Loucy (cell line): ENCODE measurements around the gene THAP10.

Experiments used
- H2AFZ ChIP-seq: fragments of 200-600 bp; sonication (generic); 2 replicates; pipeline ENCODE4 v1.6.0; 2016; ENCODE audit warnings: antibody characterized with exemption, mild to moderate bottlenecking, low read length, moderate library complexity
- H3F3A ChIP-seq: fragments of 200-600 bp; 2 replicates; pipeline ENCODE4 v1.6.0; 2016; ENCODE audit warnings: antibody characterized with exemption, low read depth, mild to moderate bottlenecking
- H3K27me3 ChIP-seq: fragments of 200-600 bp; sonication (generic); 2 replicates; pipeline ENCODE4 v1.6.1; 2014; ENCODE audit warnings: low read length, mild to moderate bottlenecking; ENCODE audit not compliant: insufficient read depth, poor library complexity, severe bottlenecking
- H3K36me3 ChIP-seq: fragments of 200-600 bp; sonication (generic); 2 replicates; pipeline ENCODE4 v1.6.1; 2016; ENCODE audit warnings: low read length; ENCODE audit not compliant: insufficient read depth
- H3K4me1 ChIP-seq: fragments of 200-600 bp; sonication (generic); 2 replicates; pipeline ENCODE4 v1.5.1; 2014; ENCODE audit warnings: low read length, mild to moderate bottlenecking; ENCODE audit not compliant: insufficient read depth, poor library complexity, severe bottlenecking
- H3K4me2 ChIP-seq: fragments of 200-600 bp; sonication (generic); 2 replicates; pipeline ENCODE4 v1.6.0; 2014; ENCODE audit warnings: antibody characterized with exemption, low read length, low read depth, mild to moderate bottlenecking; ENCODE audit not compliant: poor library complexity, severe bottlenecking
- H3K4me3 ChIP-seq: fragments of 200-600 bp; sonication (generic); 2 replicates; pipeline ENCODE4 v1.5.1; 2014; ENCODE audit warnings: low read length, mild to moderate bottlenecking, mixed read lengths; ENCODE audit not compliant: poor library complexity, severe bottlenecking
- H3K79me2 ChIP-seq: fragments of 200-600 bp; sonication (generic); 2 replicates; pipeline ENCODE4 v1.6.1; 2014; ENCODE audit warnings: low read length; ENCODE audit not compliant: insufficient read depth
- H3K9ac ChIP-seq: fragments of 200-600 bp; sonication (generic); 2 replicates; pipeline ENCODE4 v1.6.0; 2014; ENCODE audit warnings: mild to moderate bottlenecking, low read depth, low read length, moderate library complexity; ENCODE audit not compliant: poor library complexity, severe bottlenecking
- H3K9me2 ChIP-seq: fragments of 200-600 bp; sonication (generic); replicated peaks from 2 replicates; pipeline ENCODE4 v1.6.1; 2016; ENCODE audit warnings: low read depth, low read length, mixed read lengths
- H3K9me3 ChIP-seq: fragments of 200-600 bp; sonication (generic); 2 replicates; pipeline ENCODE4 v1.6.1; 2014; ENCODE audit warnings: mild to moderate bottlenecking, antibody characterized with exemption, low read length, low read depth; ENCODE audit not compliant: insufficient read depth
- H4K20me1 ChIP-seq: fragments of 200-600 bp; sonication (generic); 2 replicates; pipeline ENCODE4 v1.6.0; 2014; ENCODE audit warnings: antibody characterized with exemption, low read length, mild to moderate bottlenecking; ENCODE audit not compliant: insufficient read depth, poor library complexity, severe bottlenecking
- CTCF ChIP-seq: fragments of 200-600 bp; sonication (generic); conservative IDR thresholded peaks from 2 replicates; pipeline ENCODE4 v1.5.1; 2014; ENCODE audit warnings: mild to moderate bottlenecking, antibody characterized with exemption, low read length
- EZH2phosphoT487 ChIP-seq: fragments of 200-600 bp; IDR thresholded peaks from 2 replicates; pipeline ENCODE4 v1.6.1; 2018; ENCODE audit warnings: antibody characterized with exemption, mild to moderate bottlenecking, moderate library complexity, borderline replicate concordance

The THAP10 gene

GRCh38 chr15:70917955-70918354 is 25.7 kb upstream of the THAP10 start:
- no peaks in the 10 kb centered on the region for H3K79me2 ChIP-seq
- no peaks in the 10 kb centered on the region for H4K20me1 ChIP-seq
- H3K27me3 ChIP-seq, result no peaks in the 10 kb centered on the region
- H3F3A ChIP-seq, result no peaks in the 10 kb centered on the region
- H3K4me2 ChIP-seq, result no peak overlapping the region
- H3K9me2 ChIP-seq, result no peaks in the 10 kb centered on the region
- no peak overlapping the region for H2AFZ ChIP-seq
- peaks cover 13% of the 10 kb centered on the region; the same call in 1 of the 2 replicates for H3K9me3 ChIP-seq
- no peaks in the 10 kb centered on the region for H3K4me1 ChIP-seq
- TF ChIP-seq EZH2phosphoT487, result no peak
- TF ChIP-seq CTCF, result no peak
- no peak overlapping the region for H3K4me3 ChIP-seq
- no peaks in the 10 kb centered on the region for H3K36me3 ChIP-seq
- no peak overlapping the region for H3K9ac ChIP-seq

- H3K36me3 ChIP-seq, result no peaks in the 10 kb centered on the region
- H3K9me3 ChIP-seq, result peaks cover 13% of the 10 kb centered on the region; the same call in 1 of the 2 replicates
- H2AFZ ChIP-seq, result no peak overlapping the region
- no peaks in the 10 kb centered on the region for H3K79me2 ChIP-seq
- H3K4me2 ChIP-seq, result no peak overlapping the region
- H3K9ac ChIP-seq, result no peak overlapping the region
- H3K4me3 ChIP-seq, result no peak overlapping the region
- no peaks in the 10 kb centered on the region for H3K4me1 ChIP-seq
- no peaks in the 10 kb centered on the region for H3K9me2 ChIP-seq
- TF ChIP-seq CTCF, result no peak
- no peak for TF ChIP-seq EZH2phosphoT487
- H4K20me1 ChIP-seq, result no peaks in the 10 kb centered on the region
- no peaks in the 10 kb centered on the region for H3K27me3 ChIP-seq
- H3F3A ChIP-seq, result no peaks in the 10 kb centered on the region
These were observed 24.3 kb upstream of the THAP10 start for GRCh38 chr15:70916531-70916930.

GRCh38 chr15:70912187-70912586 is 20.0 kb upstream of the THAP10 start:
- Histone ChIP-seq H3K4me1 (no peaks in the 10 kb centered on the region), H3K4me2 (no peak overlapping the region), H3K36me3 (no peaks in the 10 kb centered on the region), H3K27me3 (no peaks in the 10 kb centered on the region), H3K9me2 (no peaks in the 10 kb centered on the region), H4K20me1 (no peaks in the 10 kb centered on the region), H3K9ac (no peak overlapping the region), H3K9me3 (peaks cover 15% of the 10 kb centered on the region; the same call in 1 of the 2 replicates), H2AFZ (no peak overlapping the region), H3F3A (no peaks in the 10 kb centered on the region), H3K4me3 (no peak overlapping the region), H3K79me2 (no peaks in the 10 kb centered on the region)
- TF ChIP-seq EZH2phosphoT487, result no peak
- TF ChIP-seq CTCF, result no peak
